Spleen (tissue), 11 donors: ENCODE measurements around the gene EHMT2. TPM values are rescaled to one million over a fixed set of nuclear protein-coding genes. Genes with fewer than 3 reads are reported as not detected.
A peak's percentile ranks its signal among the peaks of the same experiment; 100 is the strongest.

Source experiments
- DNase-seq: peaks from one replicate; pipeline ENCODE4 v3.0.0-alpha.2; 2020
- H3K27ac ChIP-seq, 8 donors: fragments of 200-600 bp; sonication (generic) in 7 of 8; 1 replicate in 4 of 8; 2 replicates in 4 of 8; pipeline versions ENCODE4 v1.5.0 to v1.8.0; 2016 to 2021; ENCODE audit warnings: inconsistent platforms in 4 of 8, mild to moderate bottlenecking in 4 of 8, moderate library complexity in 1 of 8
- H3K27me3 ChIP-seq, 7 donors: fragments of 200-600 bp; sonication (generic) in 6 of 7; replicated peaks in 1 of 7; 1 replicate in 4 of 7; 2 replicates in 3 of 7; pipeline versions ENCODE4 v1.5.0 to v1.8.0; 2016 to 2021; ENCODE audit warnings: inconsistent platforms in 3 of 7, mild to moderate bottlenecking in 1 of 7
- H3K36me3 ChIP-seq, 6 donors: fragments of 200-600 bp; sonication (generic) in 5 of 6; 1 replicate in 4 of 6; 2 replicates in 2 of 6; pipeline versions ENCODE4 v1.5.0 to v1.8.0; 2016 to 2021; ENCODE audit warnings: inconsistent platforms in 2 of 6
- H3K4me1 ChIP-seq, 6 donors: fragments of 200-600 bp; sonication (generic) in 5 of 6; 1 replicate in 3 of 6; 2 replicates in 3 of 6; pipeline versions ENCODE4 v1.5.0 to v1.8.0; 2016 to 2021; ENCODE audit warnings: inconsistent platforms in 3 of 6
- H3K4me3 ChIP-seq, 8 donors: fragments of 200-600 bp; sonication (generic) in 7 of 8; 1 replicate in 4 of 8; 2 replicates in 4 of 8; pipeline versions ENCODE4 v1.5.0 to v1.8.0; 2016 to 2021; ENCODE audit warnings: inconsistent platforms in 4 of 8, mild to moderate bottlenecking in 4 of 8, moderate library complexity in 2 of 8
- H3K9me3 ChIP-seq, 8 donors: fragments of 200-600 bp; sonication (generic) in 7 of 8; 1 replicate in 4 of 8; 2 replicates in 4 of 8; pipeline versions ENCODE4 v1.5.0 to v1.8.0; 2016 to 2021; ENCODE audit warnings: inconsistent platforms in 4 of 8
- CTCF ChIP-seq, 11 experiments: fragments of 200-600 bp in 7 of 11; fragments of 450-650 bp in 4 of 11; sonication (generic) in 4 of 11; IDR thresholded peaks in 8 of 11; conservative IDR thresholded peaks in 3 of 11; 1 replicate in 7 of 11; 2 replicates in 4 of 11; pipeline versions ENCODE4 v1.4.0 to v1.8.0; 2016 to 2021; ENCODE audit warnings: antibody characterized with exemption in 11 of 11, inconsistent platforms in 4 of 11, mild to moderate bottlenecking in 1 of 11
- POLR2A ChIP-seq, 3 donors: fragments of 450-650 bp; IDR thresholded peaks; one replicate each; pipeline ENCODE4 v1.5.1; 2017; ENCODE audit warnings: antibody characterized with exemption in 3 of 3, mild to moderate bottlenecking in 1 of 3
- POLR2AphosphoS5 ChIP-seq, 3 donors: sonication (generic); formaldehyde crosslinking; IDR thresholded peaks; one replicate each; pipeline ENCODE4 v1.5.1; 2017; ENCODE audit warnings: antibody characterized with exemption in 3 of 3
- WGBS, 5 donors: extraction: QIAGEN DNeasy Blood & Tissue Kit in 3 of 5; methylation state at CpG; one replicate each; pipeline versions ENCODE4 v1.1.5 to v1.1.7; 2013 to 2018; 5-methylcytosine and 5-hydroxymethylcytosine counted together
- intact Hi-C: fragments of 100-400 bp; cut with DNase I; formaldehyde crosslinking; loops from one replicate; pipeline ENCODE4 v1.15.0; 2023; ENCODE audit warnings: low total_unique reads
- polyA plus RNA-seq, 3 donors: library from polyadenylated mRNA; stranded (reverse); fragments of 200-250 nt; gene quantifications; one replicate each; pipeline ENCODE4 v1.2.1, GENCODE V29; 2013
- total RNA-seq, 7 donors: library from RNA; depleted of rRNA in 3 of 7; stranded (reverse); fragments of >200 nt in 3 of 7; fragmentation: NEBNext Ultra II Directional in 4 of 7; extraction: Animal tissue kit (Norgen Biotek cat#: 25700) in 4 of 7; gene quantifications; one replicate each; pipeline versions ENCODE4 v1.1.0 to v1.2.1, GENCODE V29; 2016 to 2021
- donor health status: healthy with polysubstance abuse.
- donor health status: DM: no; HTN: no; CAD: no; lungs with moderate emphysema.
- donor health status: DM: no; HTN: no; CAD: no.
- donor health status: Bipolar disorder and iron deficiency.
- donor health status: healthy.
- donor health status: DM: no; HTN: no; CAD: no.
- donor health status: DM: yes; HTN: yes; CAD: no.

EHMT2 gene
- total and polyA plus RNA-seq, 10 donors, result 36.5 to 66.1 (median 50.1) TPM

GRCh38 chr6:31884528-31885035 is 12.9 kb downstream of the EHMT2 start:
- Histone ChIP-seq H3K4me1 (peaks cover 0 to 8% (median 0%) of the 10 kb centered on the region in 6 donors), H3K36me3 (peaks cover 7 to 100% (median 98%) of the 10 kb centered on the region in 6 donors), H3K27me3 (no peaks in the 10 kb centered on the region), H3K4me3 (no peak overlapping the region), H3K27ac (no peak overlapping the region), H3K9me3 (no peaks in the 10 kb centered on the region)
- intact Hi-C loops, result no loop called here
- 93 to 97% (median 96%) methylated on average over 21 to 22 of the region's 22 CpGs for WGBS, 5 donors
- no peak for DNase-seq
- TF ChIP-seq CTCF (IDR thresholded peaks at IDR 0.05 in 8 of 11, conservative IDR thresholded peaks at IDR 0.05 in 3 of 11), result no peak
- no peak for TF ChIP-seq POLR2A (IDR thresholded peaks at IDR 0.05)
- TF ChIP-seq POLR2AphosphoS5 (IDR thresholded peaks at IDR 0.05), result peak in 1 of 3 donors; percentile 33

- H3K4me3 ChIP-seq, result no peak overlapping the region
- TF ChIP-seq POLR2A (IDR thresholded peaks at IDR 0.05) (no peak), CTCF (IDR thresholded peaks at IDR 0.05 in 8 of 11, conservative IDR thresholded peaks at IDR 0.05 in 3 of 11) (no peak), POLR2AphosphoS5 (IDR thresholded peaks at IDR 0.05) (no peak)
- H3K9me3 ChIP-seq, result no peaks in the 10 kb centered on the region
- peaks cover 0 to 2% (median 0%) of the 10 kb centered on the region in 6 donors for H3K4me1 ChIP-seq
- intact Hi-C loops, result no loop called here
- peaks cover 7 to 96% (median 93%) of the 10 kb centered on the region in 6 donors for H3K36me3 ChIP-seq
- 93 to 98% (median 97%) methylated on average over 12 of the region's 12 CpGs for WGBS, 5 donors
- no peak for DNase-seq
- H3K27me3 ChIP-seq, result no peaks in the 10 kb centered on the region
- no peak overlapping the region for H3K27ac ChIP-seq
Observed at GRCh38 chr6:31883676-31884075, 13.8 kb downstream of the EHMT2 start.

GRCh38 chr6:31882344-31882743 is 15.2 kb downstream of the EHMT2 start:
- Histone ChIP-seq H3K9me3 (no peaks in the 10 kb centered on the region), H3K27me3 (no peaks in the 10 kb centered on the region), H3K36me3 (peaks cover 4 to 83% (median 80%) of the 10 kb centered on the region in 6 donors), H3K4me1 (peaks cover 0 to 9% (median 5%) of the 10 kb centered on the region in 6 donors), H3K27ac (no peak overlapping the region), H3K4me3 (no peak overlapping the region)
- intact Hi-C loops, result no loop called here
- TF ChIP-seq CTCF (IDR thresholded peaks at IDR 0.05 in 8 of 11, conservative IDR thresholded peaks at IDR 0.05 in 3 of 11) (no peak), POLR2A (IDR thresholded peaks at IDR 0.05) (no peak), POLR2AphosphoS5 (IDR thresholded peaks at IDR 0.05) (no peak)
- no peak for DNase-seq
- 82 to 92% (median 91%) methylated on average over 5 to 6 of the region's 6 CpGs for WGBS, 5 donors

- Histone ChIP-seq H3K4me1 (peaks cover 0 to 19% (median 6%) of the 10 kb centered on the region in 6 donors), H3K27me3 (no peaks in the 10 kb centered on the region), H3K4me3 (no peak overlapping the region), H3K9me3 (no peaks in the 10 kb centered on the region), H3K27ac (no peak overlapping the region), H3K36me3 (peaks cover 0 to 72% (median 70%) of the 10 kb centered on the region in 6 donors)
- TF ChIP-seq CTCF (IDR thresholded peaks at IDR 0.05 in 8 of 11, conservative IDR thresholded peaks at IDR 0.05 in 3 of 11), result no peak
- no peak for TF ChIP-seq POLR2A (IDR thresholded peaks at IDR 0.05)
- no peak for TF ChIP-seq POLR2AphosphoS5 (IDR thresholded peaks at IDR 0.05)
- intact Hi-C loops, result no loop called here
- DNase-seq, result no peak
- WGBS, 5 donors, result 86 to 94% (median 93%) methylated on average over 9 of the region's 9 CpGs
Observed at GRCh38 chr6:31881136-31881859, 16.2 kb downstream of the EHMT2 start.
